ENCODE measurements around the gene MYO5C. TPM values are rescaled to one million over a fixed set of nuclear protein-coding genes. Genes with fewer than 3 reads are reported as not detected.

MYO5C gene
- total RNA-seq, 3 donors from 2014 or later, result 16.6 to 71.3 (median 51.5) TPM

DNA sequence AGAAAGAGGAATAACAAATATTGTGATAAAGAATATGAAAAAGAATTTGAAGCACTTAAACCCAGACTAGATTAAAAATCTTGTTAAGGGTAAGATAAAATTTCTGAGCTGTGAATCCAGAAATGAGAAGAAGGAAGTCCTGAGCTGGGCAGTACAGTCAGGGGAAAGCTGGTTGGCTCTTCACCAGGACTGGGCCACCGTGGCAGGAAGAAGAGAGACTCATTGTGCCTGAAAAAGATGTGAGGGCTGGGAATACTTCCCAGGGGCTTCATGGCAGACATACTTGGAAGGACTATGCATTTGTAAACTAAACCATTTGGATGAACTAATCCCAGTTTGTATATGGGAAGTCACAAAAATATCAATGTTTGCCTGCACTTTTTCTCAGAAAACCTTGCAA, 28.5 kb upstream of the MYO5C start:
- no peak for TF ChIP-seq POLR2AphosphoS5 (IDR thresholded peaks at IDR 0.05)
- no peak for TF ChIP-seq CTCF (IDR thresholded peaks at IDR 0.05)
- no peak for TF ChIP-seq POLR2A (IDR thresholded peaks at IDR 0.05)
- H3K27me3 ChIP-seq, result no peaks in the 10 kb centered on the region
- intact Hi-C loops (cut with DNase I; ENCODE audit: low total_unique reads), result no loop called here
- no peaks in the 10 kb centered on the region for H3K4me1 ChIP-seq
- H3K9me3 ChIP-seq, result no peaks in the 10 kb centered on the region
- no peak overlapping the region for H3K4me3 ChIP-seq
- no peak for DNase-seq (ENCODE audit: low spot score in 2 of 2)
- no peak overlapping the region for H3K27ac ChIP-seq
- no peaks in the 10 kb centered on the region for H3K36me3 ChIP-seq

- peak in 1 of 2 donors; percentile 73 for DNase-seq (ENCODE audit: low spot score in 2 of 2)
- Histone ChIP-seq H3K27ac (no peak overlapping the region), H3K4me1 (no peaks in the 10 kb centered on the region), H3K27me3 (no peaks in the 10 kb centered on the region), H3K4me3 (no peak overlapping the region), H3K36me3 (no peaks in the 10 kb centered on the region), H3K9me3 (no peaks in the 10 kb centered on the region)
- peak in 1 of 3 donors; percentile 22 for TF ChIP-seq POLR2AphosphoS5 (IDR thresholded peaks at IDR 0.05)
- no peak for TF ChIP-seq POLR2A (IDR thresholded peaks at IDR 0.05)
- intact Hi-C loops (cut with DNase I; ENCODE audit: low total_unique reads), result no loop called here
These were observed 23.3 kb upstream of the MYO5C start for GRCh38 chr15:52318729-52319500.

GRCh38 chr15:52317688-52318087, 22.1 kb upstream of the MYO5C start:
- Histone ChIP-seq H3K36me3 (no peaks in the 10 kb centered on the region), H3K4me1 (no peaks in the 10 kb centered on the region), H3K27me3 (no peaks in the 10 kb centered on the region), H3K4me3 (no peak overlapping the region), H3K9me3 (no peaks in the 10 kb centered on the region), H3K27ac (no peak overlapping the region)
- intact Hi-C loops (cut with DNase I; ENCODE audit: low total_unique reads), result no loop called here
- no peak for DNase-seq (ENCODE audit: low spot score in 2 of 2)
- TF ChIP-seq CTCF (IDR thresholded peaks at IDR 0.05) (no peak), POLR2A (IDR thresholded peaks at IDR 0.05) (no peak), POLR2AphosphoS5 (IDR thresholded peaks at IDR 0.05) (no peak)

DNA sequence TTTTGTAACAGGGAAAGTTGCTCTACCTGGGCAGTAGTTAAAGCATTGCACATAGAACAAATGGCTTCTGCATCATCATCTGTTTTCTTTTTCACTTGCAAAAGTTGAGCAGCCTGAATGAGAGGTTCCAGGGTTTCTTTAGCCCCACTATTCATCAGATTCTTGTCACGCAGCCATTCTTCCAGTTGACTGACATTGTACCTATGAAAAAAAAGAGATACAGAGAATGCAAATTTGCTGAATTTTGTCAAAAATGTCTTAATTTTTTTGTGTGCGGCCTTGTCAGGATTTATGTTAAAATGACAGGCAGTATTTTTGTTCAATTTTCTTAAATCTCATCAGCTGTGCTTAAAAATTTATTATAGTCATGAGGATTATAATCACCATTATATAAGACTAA, 21.4 kb upstream of the MYO5C start:
- no peak overlapping the region for H3K27ac ChIP-seq
- TF ChIP-seq POLR2A (IDR thresholded peaks at IDR 0.05) (no peak), POLR2AphosphoS5 (IDR thresholded peaks at IDR 0.05) (no peak), CTCF (IDR thresholded peaks at IDR 0.05) (no peak)
- no peak overlapping the region for H3K4me3 ChIP-seq
- H3K4me1 ChIP-seq, result no peaks in the 10 kb centered on the region
- no peak for DNase-seq (ENCODE audit: low spot score in 2 of 2)
- H3K27me3 ChIP-seq, result no peaks in the 10 kb centered on the region
- H3K36me3 ChIP-seq, result no peaks in the 10 kb centered on the region
- no peaks in the 10 kb centered on the region for H3K9me3 ChIP-seq
- intact Hi-C loops (cut with DNase I; ENCODE audit: low total_unique reads), result no loop called here

GRCh38 chr15:52309154-52309548, 13.5 kb upstream of the MYO5C start:
- intact Hi-C loops (cut with DNase I; ENCODE audit: low total_unique reads), result no loop called here
- no peak for DNase-seq (ENCODE audit: low spot score in 2 of 2)
- H3K27ac ChIP-seq, result no peak overlapping the region
- H3K27me3 ChIP-seq, result no peaks in the 10 kb centered on the region
- TF ChIP-seq POLR2AphosphoS5 (IDR thresholded peaks at IDR 0.05) (no peak), CTCF (IDR thresholded peaks at IDR 0.05) (no peak), POLR2A (IDR thresholded peaks at IDR 0.05) (no peak)
- H3K4me1 ChIP-seq, result no peaks in the 10 kb centered on the region
- H3K9me3 ChIP-seq, result no peaks in the 10 kb centered on the region
- no peaks in the 10 kb centered on the region for H3K36me3 ChIP-seq
- no peak overlapping the region for H3K4me3 ChIP-seq

Data from breast epithelium (tissue), 4 donors.